Measurements from ENCODE around the gene WASF3.
"Not testable (repeated sequence)": the region's sequence is repeated elsewhere in the genome, so short reads cannot be mapped to it uniquely, and the experiment has no call there.

The WASF3 gene

GRCh38 chr13:26719356-26719945 is 162.0 kb downstream of the WASF3 start:
- Mint-ChIP-seq H3K27ac (no peak overlapping the region), H3K9me3 (no peaks in the 10 kb centered on the region), H3K27me3 (no peaks in the 10 kb centered on the region), H3K36me3 (ENCODE audit: low read depth) (no peaks in the 10 kb centered on the region), H3K4me1 (ENCODE audit: low read depth) (peaks cover 26% of the 10 kb centered on the region), H3K4me3 (no peak overlapping the region)
- intact Hi-C loops (cut with micrococcal nuclease), result no loop called here

GRCh38 chr13:26721251-26722121 is 164.0 kb downstream of the WASF3 start:
- intact Hi-C loops (cut with micrococcal nuclease), result no loop called here
- H3K27ac Mint-ChIP-seq, result no peak overlapping the region

GRCh38 chr13:26722321-26722720 is 164.8 kb downstream of the WASF3 start:
- Mint-ChIP-seq H3K4me1 (ENCODE audit: low read depth) (peaks cover 26% of the 10 kb centered on the region), H3K27ac (no peak overlapping the region), H3K4me3 (no peak overlapping the region), H3K36me3 (ENCODE audit: low read depth) (no peaks in the 10 kb centered on the region), H3K9me3 (no peaks in the 10 kb centered on the region), H3K27me3 (no peaks in the 10 kb centered on the region)
- intact Hi-C loops (cut with micrococcal nuclease), result no loop called here

More at GRCh38 chr13:26721251-26722121, 164.0 kb downstream of the WASF3 start:
- H3K9me3 Mint-ChIP-seq, result no peaks in the 10 kb centered on the region
- no peaks in the 10 kb centered on the region for H3K36me3 Mint-ChIP-seq (ENCODE audit: low read depth)
- H3K4me1 Mint-ChIP-seq (ENCODE audit: low read depth), result peaks cover 26% of the 10 kb centered on the region
- H3K27me3 Mint-ChIP-seq, result no peaks in the 10 kb centered on the region
- H3K4me3 Mint-ChIP-seq, result peak overlapping the region; percentile 10

DNA sequence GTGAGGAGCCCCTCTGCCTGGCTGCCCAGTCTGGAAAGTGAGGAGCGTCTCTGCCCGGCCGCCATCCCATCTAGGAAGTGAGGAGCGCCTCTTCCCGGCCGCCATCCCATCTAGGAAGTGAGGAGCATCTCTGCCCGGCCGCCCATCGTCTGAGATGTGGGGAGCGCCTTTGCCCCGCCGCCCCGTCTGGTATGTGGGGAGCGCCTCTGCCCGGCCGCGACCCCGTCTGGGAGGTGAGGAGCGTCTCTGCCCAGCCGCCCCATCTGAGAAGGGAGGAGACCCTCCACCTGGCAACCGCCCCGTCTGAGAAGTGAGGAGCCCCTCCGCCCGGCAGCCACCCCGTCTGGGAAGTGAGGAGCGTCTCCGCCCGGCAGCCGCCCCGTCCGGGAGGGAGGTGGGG is 166.1 kb downstream of the WASF3 start:
- H3K36me3 Mint-ChIP-seq (ENCODE audit: low read depth); intact Hi-C loops (cut with micrococcal nuclease); H3K9me3 Mint-ChIP-seq: not testable (repeated sequence)

DNA sequence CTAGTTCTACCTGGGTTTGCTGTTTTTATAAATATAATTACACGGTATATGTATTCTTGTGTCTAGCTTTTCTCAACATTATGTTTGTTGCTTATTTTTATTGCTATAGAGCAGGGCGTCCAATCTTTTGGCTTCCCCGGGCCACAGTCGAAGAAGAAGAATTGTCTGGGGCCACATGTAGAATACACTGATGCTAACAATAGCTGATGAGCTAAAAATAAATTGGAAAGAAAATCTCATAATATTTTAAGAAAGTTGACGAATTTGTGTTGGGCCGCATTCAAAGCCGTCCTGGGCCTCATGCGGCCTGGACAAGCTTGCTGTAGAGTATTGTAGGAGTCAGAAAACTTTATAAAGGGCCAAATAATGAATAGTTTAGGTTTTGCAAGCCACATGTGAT is 169.2 kb downstream of the WASF3 start:
- no peak overlapping the region for H3K27ac Mint-ChIP-seq
- H3K27me3 Mint-ChIP-seq, result no peaks in the 10 kb centered on the region
- no peaks in the 10 kb centered on the region for H3K36me3 Mint-ChIP-seq (ENCODE audit: low read depth)
- H3K4me3 Mint-ChIP-seq, result no peak overlapping the region
- H3K4me1 Mint-ChIP-seq (ENCODE audit: low read depth), result peaks cover 9% of the 10 kb centered on the region
- H3K9me3 Mint-ChIP-seq, result no peaks in the 10 kb centered on the region
- intact Hi-C loops (cut with micrococcal nuclease), result no loop called here

More for the DNA sequence above, 166.1 kb downstream of the WASF3 start:
- not testable (repeated sequence) for H3K27ac Mint-ChIP-seq, H3K4me3 Mint-ChIP-seq, H3K27me3 Mint-ChIP-seq
- peaks cover 26% of the 10 kb centered on the region for H3K4me1 Mint-ChIP-seq (ENCODE audit: low read depth)

- Mint-ChIP-seq H3K4me1 (ENCODE audit: low read depth) (peaks cover 4% of the 10 kb centered on the region), H3K27ac (no peak overlapping the region), H3K27me3 (no peaks in the 10 kb centered on the region), H3K36me3 (ENCODE audit: low read depth) (no peaks in the 10 kb centered on the region), H3K4me3 (no peak overlapping the region), H3K9me3 (no peaks in the 10 kb centered on the region)
- intact Hi-C loops (cut with micrococcal nuclease), result no loop called here
Measured at GRCh38 chr13:26727122-26727521, 169.6 kb downstream of the WASF3 start.

DNA sequence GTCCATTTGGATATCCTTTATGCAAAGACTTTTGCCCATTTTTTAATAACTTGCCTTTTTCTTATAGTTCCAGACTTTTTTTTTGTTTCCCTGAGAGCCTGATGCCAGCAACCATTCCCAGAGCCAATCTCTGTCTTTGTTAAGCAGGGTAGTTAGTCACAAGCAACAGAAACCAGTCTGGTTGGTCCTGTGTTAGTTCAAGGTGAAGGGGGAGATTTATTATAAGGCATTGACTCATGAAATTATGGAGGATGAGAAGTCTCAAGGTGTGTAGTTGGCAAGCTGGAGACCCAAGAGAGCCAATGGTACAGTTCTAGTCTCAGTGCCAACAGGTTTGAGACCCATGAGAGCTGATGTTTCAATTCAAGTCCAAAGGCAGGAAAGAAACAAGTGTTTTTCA is 170.2 kb downstream of the WASF3 start:
- Mint-ChIP-seq H3K9me3 (no peaks in the 10 kb centered on the region), H3K27me3 (no peaks in the 10 kb centered on the region), H3K4me1 (ENCODE audit: low read depth) (no peaks in the 10 kb centered on the region), H3K36me3 (ENCODE audit: low read depth) (no peaks in the 10 kb centered on the region), H3K27ac (no peak overlapping the region), H3K4me3 (no peak overlapping the region)
- intact Hi-C loops (cut with micrococcal nuclease), result no loop called here

- Mint-ChIP-seq H3K9me3 (peaks cover 25% of the 10 kb centered on the region), H3K27ac (no peak overlapping the region), H3K4me1 (ENCODE audit: low read depth) (no peaks in the 10 kb centered on the region), H3K27me3 (no peaks in the 10 kb centered on the region), H3K4me3 (no peak overlapping the region), H3K36me3 (ENCODE audit: low read depth) (no peaks in the 10 kb centered on the region)
- intact Hi-C loops (cut with micrococcal nuclease), result no loop called here
Measured at GRCh38 chr13:26735677-26736076, 178.2 kb downstream of the WASF3 start.
